Subcutaneous adipose tissue (tissue), 4 donors: ENCODE measurements around the gene FIS1. TPM values are rescaled to one million over a fixed set of nuclear protein-coding genes. Genes with fewer than 3 reads are reported as not detected.

Experiments used
- total RNA-seq, 4 donors: library from RNA; depleted of rRNA; stranded (reverse); fragments of >200 nt; gene quantifications; one replicate each; pipeline ENCODE4 v1.1.0, GENCODE V29; 2016
- TF ChIP-seq, protein P1 (sequence below): fragments of 450-650 bp; IDR thresholded peaks from one replicate; pipeline ENCODE4 v1.5.1; 2016; ENCODE audit warnings: low read depth, mild to moderate bottlenecking, control low read depth, antibody characterized with exemption, moderate library complexity

Gene FIS1
- 100 to 1,000 TPM; 193 to 369 (median 258) TPM for total RNA-seq

DNA sequence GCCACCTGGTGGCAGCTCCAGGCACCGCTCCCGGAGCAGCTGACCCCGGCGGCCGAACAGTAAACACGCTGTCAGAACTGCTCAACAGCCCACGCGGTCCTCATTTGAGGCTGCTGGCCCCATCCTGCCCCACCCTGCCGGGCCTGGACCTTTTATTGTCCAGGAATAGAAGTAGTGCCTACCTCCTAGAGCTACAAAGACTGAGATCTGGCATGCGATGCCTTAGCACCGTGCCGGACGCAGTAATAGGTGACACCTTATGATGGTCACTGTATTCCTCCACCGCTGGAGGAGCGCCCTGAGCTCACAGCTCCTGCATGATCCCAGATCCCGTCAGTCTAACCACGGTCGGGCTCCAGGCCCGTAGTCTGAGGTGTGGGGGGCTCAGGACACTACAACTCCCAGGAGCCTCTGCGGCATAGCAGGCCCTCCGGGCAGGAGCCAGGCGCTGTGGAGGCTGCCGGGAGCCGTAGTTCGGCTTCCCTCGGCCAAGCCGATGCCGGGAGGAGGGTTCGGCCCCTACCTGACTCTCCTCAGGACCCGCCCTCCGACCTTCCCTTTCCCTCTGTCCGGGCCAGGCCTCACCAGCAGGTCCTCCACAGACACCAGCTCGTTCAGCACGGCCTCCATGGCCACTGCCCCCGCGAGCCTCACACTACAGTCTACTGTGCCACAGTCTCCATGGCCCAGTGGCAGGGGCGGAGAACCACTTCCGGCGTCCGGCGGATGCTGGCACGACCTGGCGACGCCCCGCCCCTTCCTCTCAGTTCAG lies at the start of gene FIS1:
FIS1 (minus strand) TSS at position 707 of the 772 bp plus-strand sequence; CDS start at position 630, 77 bp downstream.
- TF ChIP-seq, protein P1, sequence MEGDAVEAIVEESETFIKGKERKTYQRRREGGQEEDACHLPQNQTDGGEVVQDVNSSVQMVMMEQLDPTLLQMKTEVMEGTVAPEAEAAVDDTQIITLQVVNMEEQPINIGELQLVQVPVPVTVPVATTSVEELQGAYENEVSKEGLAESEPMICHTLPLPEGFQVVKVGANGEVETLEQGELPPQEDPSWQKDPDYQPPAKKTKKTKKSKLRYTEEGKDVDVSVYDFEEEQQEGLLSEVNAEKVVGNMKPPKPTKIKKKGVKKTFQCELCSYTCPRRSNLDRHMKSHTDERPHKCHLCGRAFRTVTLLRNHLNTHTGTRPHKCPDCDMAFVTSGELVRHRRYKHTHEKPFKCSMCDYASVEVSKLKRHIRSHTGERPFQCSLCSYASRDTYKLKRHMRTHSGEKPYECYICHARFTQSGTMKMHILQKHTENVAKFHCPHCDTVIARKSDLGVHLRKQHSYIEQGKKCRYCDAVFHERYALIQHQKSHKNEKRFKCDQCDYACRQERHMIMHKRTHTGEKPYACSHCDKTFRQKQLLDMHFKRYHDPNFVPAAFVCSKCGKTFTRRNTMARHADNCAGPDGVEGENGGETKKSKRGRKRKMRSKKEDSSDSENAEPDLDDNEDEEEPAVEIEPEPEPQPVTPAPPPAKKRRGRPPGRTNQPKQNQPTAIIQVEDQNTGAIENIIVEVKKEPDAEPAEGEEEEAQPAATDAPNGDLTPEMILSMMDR = no peak

DNA sequence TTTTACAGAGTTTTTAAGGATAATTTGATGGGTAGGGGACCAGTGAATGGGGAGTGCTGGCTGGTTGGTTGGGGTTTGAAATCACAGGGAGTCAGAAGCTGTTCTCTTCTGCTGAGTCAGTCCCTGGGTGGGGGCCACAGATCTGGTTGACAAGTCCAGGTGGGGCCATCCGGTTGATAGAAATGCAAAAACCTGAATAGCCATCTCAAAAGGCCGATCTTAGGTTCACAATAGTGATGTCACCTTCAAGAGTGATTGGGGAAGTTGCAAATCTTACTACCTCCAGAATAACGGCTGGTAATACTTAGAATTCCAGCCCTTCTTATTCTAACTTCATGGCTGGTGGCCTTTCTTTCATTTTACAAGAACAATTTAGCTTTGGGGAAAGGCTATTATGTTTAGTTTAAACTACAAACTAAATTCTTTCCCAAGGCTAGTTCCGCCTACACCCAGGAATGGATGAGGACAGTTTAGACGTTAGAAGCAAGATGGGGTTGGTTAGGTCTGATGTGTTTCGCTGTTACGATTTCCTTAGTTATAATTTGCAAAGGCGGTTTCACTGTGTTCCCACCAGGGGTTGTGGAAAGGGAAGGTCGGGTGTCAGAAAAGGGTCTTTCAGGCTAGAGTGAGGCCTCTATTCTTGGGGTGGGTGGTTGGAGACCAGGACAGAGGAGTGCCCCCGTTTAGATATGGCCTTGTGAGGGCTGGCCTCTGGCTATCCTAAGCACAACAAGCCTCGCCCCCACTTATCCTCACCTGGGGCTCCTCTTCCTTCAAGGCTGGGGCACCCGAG lies 49.4 kb upstream of the FIS1 start:
- TF ChIP-seq, protein P1 = no peak

DNA sequence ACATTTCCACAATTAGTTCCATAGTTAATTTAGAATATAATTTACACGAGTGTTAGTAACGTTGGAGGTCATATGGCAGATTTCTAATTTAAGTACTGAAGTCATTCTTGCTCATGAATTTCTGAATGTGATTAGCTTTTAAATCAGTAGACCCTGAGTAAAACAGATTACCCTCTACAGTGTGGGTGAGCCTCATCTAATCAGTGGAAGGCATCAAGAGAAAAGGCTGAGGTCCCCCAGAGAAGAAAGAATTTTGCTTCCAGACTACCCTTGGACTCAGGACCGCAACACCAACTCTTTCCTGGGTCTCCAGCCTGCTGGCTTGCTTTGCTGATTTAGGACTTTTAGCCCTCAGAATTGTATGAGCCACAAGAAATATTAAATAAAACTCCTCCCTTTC lies 43.6 kb upstream of the FIS1 start:
- TF ChIP-seq, protein P1 = no peak

DNA sequence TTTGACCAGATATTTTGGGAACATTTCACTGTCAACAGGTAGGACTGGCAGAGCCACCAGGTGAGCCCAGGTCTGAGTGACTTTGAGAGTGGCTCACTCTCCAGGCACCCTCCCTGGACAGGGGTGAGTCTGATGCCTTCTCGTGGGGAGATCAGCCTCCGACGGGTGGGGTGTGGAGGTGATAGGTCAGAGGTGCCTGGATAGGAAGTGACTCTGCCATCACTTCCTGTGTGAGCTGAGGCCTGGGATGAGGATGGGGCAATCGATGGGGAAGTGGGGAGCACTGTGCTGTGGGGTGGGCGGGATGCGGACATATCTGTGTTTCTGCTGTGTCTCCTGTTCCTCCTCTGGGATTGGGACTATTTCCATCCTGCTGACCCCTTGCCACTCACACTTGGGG lies 42.2 kb upstream of the FIS1 start:
- TF ChIP-seq, protein P1 = no peak

DNA sequence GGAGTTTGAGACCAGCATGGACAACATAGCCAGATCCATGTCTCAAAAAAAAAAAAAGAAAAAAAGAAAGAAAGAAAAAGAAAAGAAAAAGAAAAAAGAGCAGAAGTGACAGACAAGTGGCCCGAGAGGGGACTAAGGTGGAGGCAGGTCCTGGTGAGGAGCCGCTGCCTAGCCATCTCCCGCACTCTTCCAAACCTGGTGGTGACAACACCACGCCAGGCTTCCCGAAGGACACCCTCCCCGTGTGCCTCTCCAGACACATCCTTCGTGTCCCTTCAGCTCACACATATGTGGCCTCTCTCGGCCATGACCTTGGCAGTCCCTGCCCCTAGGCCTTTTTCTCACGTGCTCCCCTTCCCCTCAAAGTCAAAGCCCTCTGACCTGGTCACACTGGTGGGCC lies 40.3 kb upstream of the FIS1 start:
- TF ChIP-seq, protein P1 = no peak

DNA sequence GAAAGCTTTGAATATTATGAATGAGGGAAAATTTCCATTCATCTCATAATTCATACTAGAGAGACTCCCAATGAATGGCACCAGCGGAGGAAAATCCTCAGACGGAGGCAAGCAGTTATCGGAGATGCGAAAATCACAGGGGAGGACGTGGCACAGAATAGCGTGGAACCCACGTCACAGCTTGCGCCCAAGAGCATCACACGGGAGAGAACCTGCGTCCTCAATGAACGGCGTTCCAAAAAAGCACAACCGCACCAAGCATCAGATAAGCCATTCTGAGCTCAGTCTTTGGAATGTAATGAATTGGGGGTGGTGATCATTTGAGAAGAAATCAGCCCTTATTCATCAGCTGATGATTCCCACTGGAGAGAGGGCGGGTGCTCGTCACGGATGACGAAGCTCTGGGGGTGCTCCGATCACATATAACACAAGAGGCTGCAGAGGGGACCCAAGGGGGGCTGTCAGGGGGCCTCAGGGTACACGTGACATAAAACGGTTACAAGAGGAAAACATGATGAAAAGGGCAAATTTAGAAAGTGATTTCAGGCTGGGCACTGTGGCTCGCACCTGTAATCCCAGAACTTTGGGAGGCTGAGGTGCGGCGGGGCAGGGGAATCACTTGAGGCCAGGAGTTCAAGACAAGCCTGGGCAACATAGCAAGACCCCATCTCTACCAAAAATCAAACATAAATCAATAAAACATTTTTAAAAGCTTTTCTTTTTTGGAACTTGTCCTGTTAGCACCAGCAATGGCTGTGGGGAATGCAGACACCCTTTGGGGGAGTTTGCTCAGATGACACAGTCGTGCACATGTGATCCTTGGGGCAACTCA lies 33.8 kb upstream of the FIS1 start:
- TF ChIP-seq, protein P1 = no peak
